HepG2 (cell line): ENCODE measurements around the gene CGREF1. TPM values are rescaled to one million over a fixed set of nuclear protein-coding genes. Genes with fewer than 3 reads are reported as not detected.

ENCODE experiments used
- ATAC-seq: fragments of 200-7000 bp; cut with Tn5 transposase; 3 replicates; pipeline ENCODE4 v1.9.1; 2020; ENCODE audit warnings: mild to moderate bottlenecking, moderate library complexity
- BruUV-seq: library from RNA; stranded (reverse); fragments of 400-500 nt; replicated peaks from 2 replicates; lab custom pipeline; 2021; lab: Mats Ljungman, UMichigan
- CTCF ChIA-PET: fragments of 300-600 bp; formaldehyde crosslinking; extraction: SDS; loops from one replicate; lab custom pipeline; 2021; ENCODE audit warnings: low total read pairs, inconsistent platforms, low intra/inter-chr PET ratio; lab: Yijun Ruan, JAX
- POLR2A ChIA-PET: fragments of 350-600 bp; sonication (Branson Sonifier 250); formaldehyde crosslinking; loops from one replicate; lab custom pipeline; 2020; ENCODE audit warnings: antibody characterized with exemption, inconsistent platforms; lab: Yijun Ruan, JAX
- DNase-seq: peaks from one replicate; pipeline ENCODE4 v3.0.0-alpha.2; 2015; ENCODE audit warnings: low spot score
- FAIRE-seq: peaks from 3 replicates; lab custom pipeline; 2011; peaks lifted over from hg19 to GRCh38; lab: Jason Lieb, UNC
- H2AFZ ChIP-seq: one replicate; pipeline ENCODE4 v1.6.1; 2011; ENCODE audit warnings: low read length, inconsistent platforms
- H3K27ac ChIP-seq: fragments of 300-600 bp; 3 replicates; pipeline ENCODE4 v1.8.0; 2011; ENCODE audit warnings: mixed run types, mild to moderate bottlenecking, mixed read lengths, low read length, inconsistent platforms; ENCODE audit not compliant: insufficient read depth; ENCODE audit errors: extremely low read length
- H3K27me3 ChIP-seq, 2 experiments: fragments of 200-600 bp in 1 of 2; 2 replicates in 1 of 2; 3 replicates in 1 of 2; pipeline versions ENCODE4 v1.6.0 to v1.8.0; 2011; ENCODE audit warnings: low read length in 2 of 2, mild to moderate bottlenecking in 2 of 2, moderate library complexity in 2 of 2, inconsistent platforms in 1 of 2; ENCODE audit not compliant: insufficient read depth in 2 of 2, control insufficient read depth in 1 of 2
- H3K36me3 ChIP-seq, 2 experiments: fragments of 200-600 bp in 1 of 2; replicated peaks in 1 of 2; 2 replicates in 1 of 2; 3 replicates in 1 of 2; pipeline versions ENCODE4 v1.5.1 to v1.8.0; 2011; ENCODE audit warnings: low read length in 2 of 2, inconsistent platforms in 1 of 2; ENCODE audit not compliant: insufficient read depth in 2 of 2, control insufficient read depth in 1 of 2
- H3K4me1 ChIP-seq: 2 replicates; pipeline ENCODE4 v1.5.1; 2012; ENCODE audit warnings: low read length, inconsistent platforms; ENCODE audit not compliant: insufficient read depth
- H3K4me2 ChIP-seq: 2 replicates; pipeline ENCODE4 v1.6.0; 2011; ENCODE audit warnings: low read depth, low read length, inconsistent platforms
- H3K4me3 ChIP-seq, 3 experiments: fragments of 200-600 bp in 1 of 3; sonication (generic), shearing (Covaris generic) in 1 of 3; replicated peaks in 1 of 3; 2 replicates each; pipeline ENCODE4 v1.5.1; 2011 to 2016; ENCODE audit warnings: low read length in 3 of 3, inconsistent platforms in 2 of 3, low read depth in 2 of 3, mild to moderate bottlenecking in 2 of 3, control low read depth in 1 of 3, mixed read lengths in 1 of 3; ENCODE audit not compliant: insufficient read depth in 1 of 3
- H3K79me2 ChIP-seq: one replicate; pipeline ENCODE4 v1.6.1; 2011; ENCODE audit warnings: low read length, inconsistent platforms; ENCODE audit not compliant: insufficient read depth
- H3K9ac ChIP-seq: 2 replicates; pipeline ENCODE4 v1.6.0; 2011; ENCODE audit warnings: mild to moderate bottlenecking, low read depth, low read length, inconsistent platforms; ENCODE audit not compliant: insufficient read depth
- H3K9me3 ChIP-seq: 2 replicates; pipeline ENCODE4 v1.5.1; 2012; ENCODE audit warnings: mild to moderate bottlenecking, low read length
- H4K20me1 ChIP-seq: 2 replicates; pipeline ENCODE4 v1.6.0; 2011; ENCODE audit warnings: inconsistent platforms, mild to moderate bottlenecking, low read length, moderate library complexity; ENCODE audit not compliant: insufficient read depth
- FOXA1 ChIP-seq, 2 experiments: fragments of 450-650 bp in 1 of 2; sonication (generic) in 1 of 2; formaldehyde crosslinking in 1 of 2; IDR thresholded peaks; 2 replicates each; pipeline versions ENCODE4 v1.4.0 to v1.6.1; 2016 to 2020; ENCODE audit warnings: missing genetic modification reagents in 1 of 2
- GTF2F1 ChIP-seq: fragments of 150-350 bp; IDR thresholded peaks from 2 replicates; pipeline ENCODE4 v1.6.1; 2014; ENCODE audit warnings: low read length
- HNF4A ChIP-seq: sonication (generic); formaldehyde crosslinking; IDR thresholded peaks from 2 replicates; pipeline ENCODE4 v1.4.0; 2020; ENCODE audit warnings: missing genetic modification reagents
- ISX ChIP-seq: sonication (generic); formaldehyde crosslinking; conservative IDR thresholded peaks from 2 replicates; pipeline ENCODE4 v1.5.0; 2020; ENCODE audit warnings: missing genetic modification reagents
- JUNB ChIP-seq: sonication (generic); formaldehyde crosslinking; IDR thresholded peaks from 2 replicates; pipeline ENCODE4 v1.8.0; 2022; ENCODE audit warnings: missing genetic modification reagents, mild to moderate bottlenecking, borderline replicate concordance
- NAIF1 ChIP-seq: sonication (generic); formaldehyde crosslinking; IDR thresholded peaks from 2 replicates; pipeline ENCODE4 v1.5.0; 2020; ENCODE audit warnings: mild to moderate bottlenecking, missing genetic modification reagents, borderline replicate concordance
- RAD51 ChIP-seq: fragments of 450-650 bp; IDR thresholded peaks from 2 replicates; pipeline ENCODE4 v1.6.1; 2016; ENCODE audit warnings: borderline replicate concordance
- ZNF629 ChIP-seq: sonication (generic); formaldehyde crosslinking; conservative IDR thresholded peaks from 2 replicates; pipeline ENCODE4 v1.5.0; 2020; ENCODE audit warnings: missing genetic modification reagents
- ZNF766 ChIP-seq: sonication (generic); formaldehyde crosslinking; IDR thresholded peaks from 2 replicates; pipeline ENCODE4 v1.5.0; 2020; ENCODE audit warnings: missing genetic modification reagents, borderline replicate concordance
- WGBS: methylation state at CpG from one replicate; pipeline ENCODE4 v1.1.6; 2017; ENCODE audit warnings: low lambda C conversion rate; 5-methylcytosine and 5-hydroxymethylcytosine counted together
- in situ Hi-C: cut with HindIII; loops from 2 replicates; pipeline ENCODE4 v1.10.0; 2017; ENCODE audit warnings: low pct_unique_long_range_greater_than_20kb; ENCODE audit not compliant: extremely low pct_ligation_motif_present
- intact Hi-C: fragments of 100-400 bp; cut with micrococcal nuclease; formaldehyde crosslinking; loops from one replicate; pipeline ENCODE4 v1.10.0; 2022; ENCODE audit not compliant: unreplicated experiment
- polyA plus RNA-seq, 8 experiments: library from polyadenylated mRNA; depleted of rRNA in 3 of 8; stranded (reverse) in 7 of 8; unstranded in 1 of 8; fragments of >200 nt; fragmentation: Illumina TruSeq in 4 of 8; extraction: Trizol in 4 of 8; gene quantifications; 2 replicates each; pipeline versions ENCODE4 v1.2.1 to v1.2.3, GENCODE V29; 2011 to 2016; ENCODE audit warnings: low read depth in 4 of 8, missing spikeins in 1 of 8, mixed read lengths in 1 of 8; ENCODE audit not compliant: insufficient read depth in 1 of 8
- total RNA-seq, 5 experiments: library from RNA; depleted of rRNA; stranded (reverse); fragments of >200 nt; fragmentation: Illumina TruSeq; extraction: Trizol; gene quantifications; 2 replicates each; pipeline ENCODE4 v1.2.3, GENCODE V29; 2016; ENCODE audit warnings: low read depth in 1 of 5
- TF ChIP-seq, protein P1 (sequence below): sonication (generic); formaldehyde crosslinking; IDR thresholded peaks from 2 replicates; pipeline ENCODE4 v1.4.0; 2020; ENCODE audit warnings: mild to moderate bottlenecking, missing genetic modification reagents
- TF ChIP-seq, protein P2 (sequence below): sonication (generic); formaldehyde crosslinking; IDR thresholded peaks from 2 replicates; pipeline ENCODE4 v1.8.0; 2023; ENCODE audit warnings: mild to moderate bottlenecking, missing genetic modification reagents
- TF ChIP-seq, protein P3 (sequence below): sonication (generic); formaldehyde crosslinking; conservative IDR thresholded peaks from 2 replicates; pipeline ENCODE4 v1.4.0; 2020; ENCODE audit warnings: missing genetic modification reagents

CGREF1 gene
- total and polyA plus RNA-seq, 2 of the 13 experiments (the other 11 are each of a cell fraction or from before 2014, with no cell fraction given): 13.9 to 23.4 TPM

DNA sequence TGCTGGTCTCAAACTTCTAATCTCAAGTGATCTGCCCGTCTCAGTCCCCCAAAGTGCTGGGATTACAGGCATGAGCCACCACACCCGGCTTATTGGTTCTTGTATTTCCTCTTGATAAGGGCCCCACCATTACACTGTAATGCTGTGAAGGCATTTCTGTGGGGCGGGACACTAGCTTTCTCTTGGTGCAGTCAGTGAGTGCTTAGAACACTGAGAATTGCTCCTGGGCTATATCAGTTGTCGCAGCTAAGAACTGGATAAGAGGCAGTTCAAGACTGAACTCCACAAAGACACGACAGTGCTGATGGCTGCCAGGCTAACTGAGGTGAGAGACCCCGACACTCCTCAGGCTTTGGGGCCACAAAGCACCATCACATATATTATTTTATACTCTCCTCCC is 30.3 kb downstream of the CGREF1 start:
- Histone ChIP-seq H3K36me3 (peaks cover 0 to 3% of the 10 kb centered on the region in 2 experiments; a peak in 3 of 5 replicates), H3K9me3 (no peaks in the 10 kb centered on the region), H2AFZ (no peak overlapping the region), H3K79me2 (peaks cover 53% of the 10 kb centered on the region), H3K4me2 (peak overlapping the region; percentile 97), H3K9ac (peak overlapping the region; percentile 74), H3K27ac (peak overlapping the region; percentile 4), H3K27me3 (no peaks in the 10 kb centered on the region), H3K4me3 (peak overlapping the region; percentile 19 to 99 (median 74)), H4K20me1 (no peaks in the 10 kb centered on the region), H3K4me1 (peaks cover 83% of the 10 kb centered on the region)
- no peak for FAIRE-seq
- no peak for DNase-seq
- ChIA-PET CTCF (no interaction called here), POLR2A (interaction anchor here (1.7 to 9.2 kb wide), 5 partner anchors 7 to 127 kb away, joined by 3 to 106 read pairs (median 15); partner anchors contain the start of genes ABHD1, ATRAID, OST4 and SLC5A6)
- intact Hi-C loops (loop anchor here (5.0 to 10.0 kb wide), 3 partner anchors 54 to 1159 kb away; partner anchors contain the start of gene TMEM214), in situ Hi-C loops (no loop called here)
- WGBS: 74% methylated on average over 6 of the region's 6 CpGs
- ATAC-seq: no peak
- TF ChIP-seq, protein P1, sequence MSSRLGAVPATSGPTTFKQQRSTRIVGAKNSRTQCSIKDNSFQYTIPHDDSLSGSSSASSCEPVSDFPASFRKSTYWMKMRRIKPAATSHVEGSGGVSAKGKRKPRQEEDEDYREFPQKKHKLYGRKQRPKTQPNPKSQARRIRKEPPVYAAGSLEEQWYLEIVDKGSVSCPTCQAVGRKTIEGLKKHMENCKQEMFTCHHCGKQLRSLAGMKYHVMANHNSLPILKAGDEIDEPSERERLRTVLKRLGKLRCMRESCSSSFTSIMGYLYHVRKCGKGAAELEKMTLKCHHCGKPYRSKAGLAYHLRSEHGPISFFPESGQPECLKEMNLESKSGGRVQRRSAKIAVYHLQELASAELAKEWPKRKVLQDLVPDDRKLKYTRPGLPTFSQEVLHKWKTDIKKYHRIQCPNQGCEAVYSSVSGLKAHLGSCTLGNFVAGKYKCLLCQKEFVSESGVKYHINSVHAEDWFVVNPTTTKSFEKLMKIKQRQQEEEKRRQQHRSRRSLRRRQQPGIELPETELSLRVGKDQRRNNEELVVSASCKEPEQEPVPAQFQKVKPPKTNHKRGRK (CRISPR knock-in tag): no peak
- BruUV-seq: no TSS peak

DNA sequence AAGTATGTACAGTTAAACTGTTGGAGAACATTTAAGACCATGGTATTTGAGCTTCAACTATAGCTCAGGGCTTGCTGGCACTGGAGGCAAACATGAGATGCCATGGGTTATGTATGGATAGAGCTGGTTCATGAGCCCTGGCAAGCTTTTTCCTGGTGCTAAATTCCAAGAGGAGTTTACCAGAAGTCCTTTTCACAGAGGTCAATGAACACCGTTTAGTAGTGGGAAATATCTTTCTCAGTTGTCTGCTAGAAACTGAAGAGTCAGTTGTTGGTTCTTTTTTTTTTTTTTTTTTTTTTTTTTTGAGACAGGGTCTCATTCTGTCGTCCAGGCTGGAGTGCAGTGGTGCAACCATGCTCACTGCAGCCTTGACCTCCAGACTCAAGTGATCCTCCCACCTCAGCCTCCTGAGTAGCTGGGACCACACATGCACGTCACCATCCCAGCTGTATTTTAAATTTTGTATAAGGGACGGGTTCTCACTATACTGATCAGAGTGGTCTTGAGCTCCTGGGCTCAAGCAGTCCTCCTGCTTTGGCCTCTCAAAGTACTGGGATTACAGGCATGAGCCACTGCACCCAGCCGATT is 31.0 kb downstream of the CGREF1 start:
- intact Hi-C loops: loop anchor here (5.0 to 10.0 kb wide), 3 partner anchors 53 to 1159 kb away; partner anchors contain the start of gene TMEM214
- peak overlapping the region; percentile 74 for H3K9ac ChIP-seq
- ATAC-seq: no peak
- TF ChIP-seq RAD51 (no peak), ZNF766 (CRISPR knock-in tag) (no peak), JUNB (CRISPR knock-in tag) (no peak), ISX (CRISPR knock-in tag) (no peak), ZNF629 (no peak), FOXA1 (IDR thresholded peaks at IDR 0.05) (no peak), FOXA1 (CRISPR knock-in tag; IDR thresholded peaks at IDR 0.05) (no peak), NAIF1 (CRISPR knock-in tag) (no peak), GTF2F1 (no peak), HNF4A (CRISPR knock-in tag) (no peak)
- TF ChIP-seq, protein P2, sequence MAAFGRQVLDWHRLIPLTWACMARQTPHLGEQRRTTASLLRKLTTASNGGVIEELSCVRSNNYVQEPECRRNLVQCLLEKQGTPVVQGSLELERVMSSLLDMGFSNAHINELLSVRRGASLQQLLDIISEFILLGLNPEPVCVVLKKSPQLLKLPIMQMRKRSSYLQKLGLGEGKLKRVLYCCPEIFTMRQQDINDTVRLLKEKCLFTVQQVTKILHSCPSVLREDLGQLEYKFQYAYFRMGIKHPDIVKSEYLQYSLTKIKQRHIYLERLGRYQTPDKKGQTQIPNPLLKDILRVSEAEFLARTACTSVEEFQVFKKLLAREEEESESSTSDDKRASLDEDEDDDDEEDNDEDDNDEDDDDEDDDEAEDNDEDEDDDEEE (CRISPR knock-in tag): no peak
- TF ChIP-seq, protein P3, sequence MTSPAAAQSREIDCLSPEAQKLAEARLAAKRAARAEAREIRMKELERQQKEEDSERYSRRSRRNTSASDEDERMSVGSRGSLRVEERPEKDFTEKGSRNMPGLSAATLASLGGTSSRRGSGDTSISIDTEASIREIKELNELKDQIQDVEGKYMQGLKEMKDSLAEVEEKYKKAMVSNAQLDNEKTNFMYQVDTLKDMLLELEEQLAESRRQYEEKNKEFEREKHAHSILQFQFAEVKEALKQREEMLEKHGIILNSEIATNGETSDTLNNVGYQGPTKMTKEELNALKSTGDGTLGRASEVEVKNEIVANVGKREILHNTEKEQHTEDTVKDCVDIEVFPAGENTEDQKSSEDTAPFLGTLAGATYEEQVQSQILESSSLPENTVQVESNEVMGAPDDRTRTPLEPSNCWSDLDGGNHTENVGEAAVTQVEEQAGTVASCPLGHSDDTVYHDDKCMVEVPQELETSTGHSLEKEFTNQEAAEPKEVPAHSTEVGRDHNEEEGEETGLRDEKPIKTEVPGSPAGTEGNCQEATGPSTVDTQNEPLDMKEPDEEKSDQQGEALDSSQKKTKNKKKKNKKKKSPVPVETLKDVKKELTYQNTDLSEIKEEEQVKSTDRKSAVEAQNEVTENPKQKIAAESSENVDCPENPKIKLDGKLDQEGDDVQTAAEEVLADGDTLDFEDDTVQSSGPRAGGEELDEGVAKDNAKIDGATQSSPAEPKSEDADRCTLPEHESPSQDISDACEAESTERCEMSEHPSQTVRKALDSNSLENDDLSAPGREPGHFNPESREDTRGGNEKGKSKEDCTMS (CRISPR knock-in tag): no peak

More for the DNA sequence above, 31.0 kb downstream of the CGREF1 start:
- peaks cover 0 to 3% of the 10 kb centered on the region in 2 experiments; a peak in 3 of 5 replicates for H3K36me3 ChIP-seq
- peak overlapping the region; percentile 97 for H3K4me2 ChIP-seq
- ChIA-PET POLR2A (interaction anchor here (0.7 to 9.2 kb wide), 13 partner anchors 8 to 126 kb away, joined by 3 to 106 read pairs (median 10); partner anchors contain the start of genes ABHD1, AGBL5, ATRAID and OST4), CTCF (no interaction called here)
- DNase-seq (no peak), FAIRE-seq (no peak)
- WGBS: 35% methylated on average over 5 of the region's 5 CpGs
- peaks cover 81% of the 10 kb centered on the region for H3K4me1 ChIP-seq
- peaks cover 53% of the 10 kb centered on the region for H3K79me2 ChIP-seq
- in situ Hi-C loops: no loop called here
- H4K20me1 ChIP-seq: no peaks in the 10 kb centered on the region
- H3K27me3 ChIP-seq: no peaks in the 10 kb centered on the region
- no peaks in the 10 kb centered on the region for H3K9me3 ChIP-seq
- no peak overlapping the region for H2AFZ ChIP-seq
- H3K4me3 ChIP-seq: peak overlapping the region; percentile 74 to 99 (median 75)
- no TSS peak for BruUV-seq
- H3K27ac ChIP-seq: peak overlapping the region; percentile 45
